BE2C (cell line): Measurements from ENCODE around the gene GEMIN2.
A peak's percentile ranks its signal among the peaks of the same experiment; 100 is the strongest.
"Not testable (repeated sequence)": the region's sequence is repeated elsewhere in the genome, so short reads cannot be mapped to it uniquely, and the experiment has no call there.

Experiments
- DNase-seq: peaks from one replicate; pipeline ENCODE4 v3.0.0-alpha.2; 2020
- H3K27me3 ChIP-seq: fragments of 250-450 bp; sonication (Bioruptor Pico); 2 replicates; pipeline ENCODE4 v1.5.1; 2020; ENCODE audit warnings: mild to moderate bottlenecking
- H3K36me3 ChIP-seq: fragments of 250-450 bp; sonication (Bioruptor Pico); 2 replicates; pipeline ENCODE4 v1.5.1; 2020; ENCODE audit warnings: mild to moderate bottlenecking
- H3K4me1 ChIP-seq: fragments of 250-450 bp; sonication (Bioruptor Pico); 2 replicates; pipeline ENCODE4 v1.5.1; 2020
- H3K4me3 ChIP-seq: 2 replicates; pipeline ENCODE4 v1.5.1; 2011; ENCODE audit warnings: low read depth, low read length
- H3K9me3 ChIP-seq: fragments of 250-450 bp; sonication (Bioruptor Pico); 2 replicates; pipeline ENCODE4 v1.5.1; 2020
- TF ChIP-seq, protein P1 (sequence below): IDR thresholded peaks from 2 replicates; pipeline ENCODE4 v1.5.1; 2012; ENCODE audit warnings: mild to moderate bottlenecking, low read depth, low read length

The GEMIN2 gene

GRCh38 chr14:39099748-39100147 lies 14.4 kb upstream of the GEMIN2 start:
- Histone ChIP-seq H3K4me3 (no peak overlapping the region), H3K4me1 (no peaks in the 10 kb centered on the region)
- DNase-seq: no peak

DNA sequence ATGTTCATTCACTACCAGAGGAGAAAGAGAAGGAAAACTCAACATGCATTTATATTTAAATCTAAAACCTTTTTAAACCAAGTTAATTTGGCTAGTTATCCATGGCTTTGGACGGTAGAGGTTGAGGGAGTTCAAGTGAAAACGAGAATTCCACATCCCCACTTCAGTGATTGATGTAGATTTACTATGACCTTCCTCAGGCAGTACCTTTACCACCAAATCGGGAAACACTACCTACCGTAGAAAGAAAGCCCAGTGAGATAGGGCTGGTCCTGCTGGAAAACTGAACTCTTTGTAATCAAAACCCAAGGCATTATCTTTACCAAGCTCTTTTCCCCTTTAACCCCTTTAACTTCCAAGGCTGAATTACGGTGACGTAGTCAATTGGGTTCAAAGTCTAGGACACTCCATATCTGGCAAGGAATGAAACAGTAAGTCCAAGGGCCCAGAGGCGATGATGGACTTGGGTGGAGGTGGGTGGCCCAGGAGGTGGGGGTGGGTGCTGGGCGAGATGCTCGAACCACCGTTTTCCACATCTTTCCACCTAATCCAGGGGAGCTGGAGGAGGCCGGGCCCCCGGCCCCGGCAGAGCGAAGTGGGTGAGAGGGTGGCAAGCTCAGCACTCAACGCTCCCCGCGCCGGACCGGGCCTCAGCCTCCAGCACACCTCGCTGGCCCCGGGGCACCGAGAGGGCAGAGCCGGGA lies 11.7 kb upstream of the GEMIN2 start:
- DNase-seq: no peak
- TF ChIP-seq, protein P1, sequence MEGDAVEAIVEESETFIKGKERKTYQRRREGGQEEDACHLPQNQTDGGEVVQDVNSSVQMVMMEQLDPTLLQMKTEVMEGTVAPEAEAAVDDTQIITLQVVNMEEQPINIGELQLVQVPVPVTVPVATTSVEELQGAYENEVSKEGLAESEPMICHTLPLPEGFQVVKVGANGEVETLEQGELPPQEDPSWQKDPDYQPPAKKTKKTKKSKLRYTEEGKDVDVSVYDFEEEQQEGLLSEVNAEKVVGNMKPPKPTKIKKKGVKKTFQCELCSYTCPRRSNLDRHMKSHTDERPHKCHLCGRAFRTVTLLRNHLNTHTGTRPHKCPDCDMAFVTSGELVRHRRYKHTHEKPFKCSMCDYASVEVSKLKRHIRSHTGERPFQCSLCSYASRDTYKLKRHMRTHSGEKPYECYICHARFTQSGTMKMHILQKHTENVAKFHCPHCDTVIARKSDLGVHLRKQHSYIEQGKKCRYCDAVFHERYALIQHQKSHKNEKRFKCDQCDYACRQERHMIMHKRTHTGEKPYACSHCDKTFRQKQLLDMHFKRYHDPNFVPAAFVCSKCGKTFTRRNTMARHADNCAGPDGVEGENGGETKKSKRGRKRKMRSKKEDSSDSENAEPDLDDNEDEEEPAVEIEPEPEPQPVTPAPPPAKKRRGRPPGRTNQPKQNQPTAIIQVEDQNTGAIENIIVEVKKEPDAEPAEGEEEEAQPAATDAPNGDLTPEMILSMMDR: no peak
- Histone ChIP-seq H3K4me3 (peak overlapping the region; percentile 83), H3K9me3 (no peaks in the 10 kb centered on the region), H3K27me3 (no peaks in the 10 kb centered on the region), H3K4me1 (no peaks in the 10 kb centered on the region), H3K36me3 (no peaks in the 10 kb centered on the region)

More at GRCh38 chr14:39099748-39100147, 14.4 kb upstream of the GEMIN2 start:
- Histone ChIP-seq H3K9me3 (no peaks in the 10 kb centered on the region), H3K36me3 (peaks cover 14% of the 10 kb centered on the region), H3K27me3 (no peaks in the 10 kb centered on the region)
- TF ChIP-seq, protein P1: no peak

DNA sequence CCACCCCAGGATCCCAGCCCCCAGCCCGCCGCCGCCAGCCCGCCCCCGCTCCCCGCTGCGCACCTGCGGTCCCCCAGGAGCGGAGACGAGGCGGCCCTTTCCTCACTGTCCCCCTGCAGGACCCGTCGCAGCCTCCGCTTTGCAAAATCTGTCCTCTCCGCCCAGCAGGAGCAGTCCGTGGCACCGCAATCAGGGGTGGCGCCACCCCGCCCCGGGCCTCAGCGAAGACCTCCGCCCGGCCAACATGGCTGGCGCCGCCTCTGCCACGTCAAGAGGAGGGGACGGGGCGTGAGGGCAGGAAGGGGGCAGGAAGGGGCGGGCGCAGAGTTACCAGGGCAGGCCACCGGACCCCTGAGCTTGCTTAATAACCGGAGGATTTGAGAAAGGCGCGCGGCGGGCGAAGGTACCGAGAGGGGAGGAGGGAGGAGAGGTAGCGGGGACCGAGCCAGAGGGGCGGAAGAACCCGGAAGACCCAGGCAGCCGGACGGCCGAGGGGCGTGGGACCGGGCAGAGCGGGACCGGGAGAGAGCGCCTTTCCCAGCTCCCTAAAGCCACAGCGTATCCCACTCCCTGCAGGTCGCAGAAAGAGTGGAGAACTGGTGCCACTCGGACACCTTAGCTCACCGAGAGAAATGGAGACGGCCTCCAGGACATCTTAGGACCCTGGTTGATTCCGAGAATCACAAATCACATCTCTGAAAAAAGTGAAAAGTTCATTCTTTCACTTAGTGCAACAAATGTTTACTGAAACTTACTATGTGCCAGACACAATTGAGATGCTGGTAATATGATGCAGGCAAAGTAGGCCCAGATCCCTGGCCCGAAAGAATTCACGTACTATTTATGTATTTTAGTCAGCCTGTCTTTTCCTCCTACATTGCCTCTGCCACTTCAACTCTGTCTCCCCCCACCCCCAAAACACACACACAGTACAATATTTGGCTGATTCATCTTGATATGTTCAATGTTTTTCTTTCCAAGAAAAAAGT lies 10.9 kb upstream of the GEMIN2 start, which contains the start of gene SEC23A:
TSS of gene SEC23A (minus strand) at position 267 of the 989 bp plus-strand sequence. CDS start 7,117 bp downstream, outside the sequence.
- no peaks in the 10 kb centered on the region for H3K4me1 ChIP-seq
- H3K27me3 ChIP-seq: no peaks in the 10 kb centered on the region
- TF ChIP-seq, protein P1: no peak
- no peaks in the 10 kb centered on the region for H3K9me3 ChIP-seq
- H3K4me3 ChIP-seq: peak within 1 kb of the TSS; percentile 83
- no peaks in the 10 kb centered on the region for H3K36me3 ChIP-seq
- DNase-seq: peak; percentile 94

- H3K36me3 ChIP-seq, DNase-seq, H3K9me3 ChIP-seq, H3K4me1 ChIP-seq, H3K27me3 ChIP-seq: not testable (repeated sequence)
- H3K4me3 ChIP-seq: peak overlapping the region; percentile 83
These were observed 9.9 kb upstream of the GEMIN2 start for GRCh38 chr14:39104078-39104801.

DNA sequence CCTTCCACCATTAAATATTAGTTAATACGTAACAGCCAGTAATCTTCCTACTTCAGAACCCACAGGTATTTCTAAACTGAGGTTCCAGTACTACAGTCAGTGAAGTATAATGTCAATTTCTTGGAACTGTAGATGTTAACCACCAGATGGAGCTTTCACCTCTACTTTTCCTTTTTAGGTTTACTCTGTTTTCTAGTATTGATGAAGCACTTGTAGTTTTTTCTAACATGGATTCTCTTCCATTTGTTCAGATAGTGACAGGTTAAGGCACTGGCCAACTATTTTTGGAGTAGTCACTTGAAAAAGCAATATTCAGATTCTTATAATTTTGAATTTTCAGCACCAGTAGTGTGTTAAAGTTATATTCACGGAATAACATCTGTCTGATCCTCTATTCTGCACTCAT lies 6.5 kb upstream of the GEMIN2 start:
- no peaks in the 10 kb centered on the region for H3K36me3 ChIP-seq
- TF ChIP-seq, protein P1: peak; percentile 58
- no peaks in the 10 kb centered on the region for H3K27me3 ChIP-seq
- no peaks in the 10 kb centered on the region for H3K4me1 ChIP-seq
- no peak for DNase-seq
- no peaks in the 10 kb centered on the region for H3K9me3 ChIP-seq
- H3K4me3 ChIP-seq: no peak overlapping the region

GRCh38 chr14:39108791-39109190 lies 5.3 kb upstream of the GEMIN2 start:
- TF ChIP-seq, protein P1: no peak
- no peaks in the 10 kb centered on the region for H3K36me3 ChIP-seq
- no peak for DNase-seq
- H3K9me3 ChIP-seq: no peaks in the 10 kb centered on the region
- H3K4me1 ChIP-seq: no peaks in the 10 kb centered on the region
- H3K27me3 ChIP-seq: no peaks in the 10 kb centered on the region
- H3K4me3 ChIP-seq: no peak overlapping the region
